Thyroid gland (tissue), 4 donors: Measurements from ENCODE around the gene PPP2R3A. TPM values are rescaled to one million over a fixed set of nuclear protein-coding genes. Genes with fewer than 3 reads are reported as not detected.
A peak's percentile ranks its signal among the peaks of the same experiment; 100 is the strongest.
"Not testable (repeated sequence)": the region's sequence is repeated elsewhere in the genome, so short reads cannot be mapped to it uniquely, and the experiment has no call there.

Experiments used
- DNase-seq, 2 donors: peaks; one replicate each; pipeline ENCODE4 v3.0.0-alpha.2; 2019
- H3K27ac ChIP-seq, 3 donors: fragments of 200-600 bp; sonication (generic); 1 replicate in 2 of 3; 2 replicates in 1 of 3; pipeline ENCODE4 v1.5.1; 2016 to 2019; ENCODE audit warnings: mild to moderate bottlenecking in 1 of 3, moderate library complexity in 1 of 3
- H3K27me3 ChIP-seq: fragments of 200-600 bp; sonication (generic); one replicate; pipeline ENCODE4 v1.5.1; 2019
- H3K36me3 ChIP-seq, 2 donors: fragments of 200-600 bp; sonication (generic); one replicate each; pipeline ENCODE4 v1.5.1; 2016 to 2019
- H3K4me1 ChIP-seq, 2 donors: fragments of 200-600 bp; sonication (generic); one replicate each; pipeline ENCODE4 v1.5.1; 2017 to 2019
- H3K4me3 ChIP-seq, 3 donors: fragments of 200-600 bp; sonication (generic); replicated peaks in 1 of 3; 1 replicate in 2 of 3; 2 replicates in 1 of 3; pipeline ENCODE4 v1.5.1; 2016; ENCODE audit warnings: mild to moderate bottlenecking in 1 of 3
- H3K9me3 ChIP-seq: fragments of 200-600 bp; sonication (generic); one replicate; pipeline ENCODE4 v1.5.1; 2017
- CTCF ChIP-seq, 6 experiments: fragments of 200-600 bp in 3 of 6; fragments of 450-650 bp in 3 of 6; sonication (generic) in 3 of 6; IDR thresholded peaks; one replicate each; pipeline ENCODE4 v1.5.1; 2016 to 2019; ENCODE audit warnings: antibody characterized with exemption in 6 of 6, mild to moderate bottlenecking in 2 of 6, inconsistent platforms in 1 of 6, moderate library complexity in 1 of 6
- POLR2A ChIP-seq, 2 donors: fragments of 450-650 bp; IDR thresholded peaks; one replicate each; pipeline ENCODE4 v1.6.1; 2017; ENCODE audit warnings: antibody characterized with exemption in 2 of 2, mild to moderate bottlenecking in 2 of 2, moderate library complexity in 1 of 2
- whole genome bisulfite sequencing, 2 donors: methylation state at CpG; one replicate each; pipeline ENCODE4 v1.1.5; 2017; 5-methylcytosine and 5-hydroxymethylcytosine counted together
- intact Hi-C: fragments of 100-400 bp; cut with DNase I; formaldehyde crosslinking; loops from one replicate; pipeline ENCODE4 v1.15.1; 2023
- total RNA-seq, 4 donors: library from RNA; depleted of rRNA; stranded (reverse); fragments of >200 nt; gene quantifications; one replicate each; pipeline ENCODE4 v1.2.3, GENCODE V29; 2016

Gene PPP2R3A
- total RNA-seq, 4 donors from 2014 or later: 8.5 to 15.3 (median 9.8) TPM

DNA sequence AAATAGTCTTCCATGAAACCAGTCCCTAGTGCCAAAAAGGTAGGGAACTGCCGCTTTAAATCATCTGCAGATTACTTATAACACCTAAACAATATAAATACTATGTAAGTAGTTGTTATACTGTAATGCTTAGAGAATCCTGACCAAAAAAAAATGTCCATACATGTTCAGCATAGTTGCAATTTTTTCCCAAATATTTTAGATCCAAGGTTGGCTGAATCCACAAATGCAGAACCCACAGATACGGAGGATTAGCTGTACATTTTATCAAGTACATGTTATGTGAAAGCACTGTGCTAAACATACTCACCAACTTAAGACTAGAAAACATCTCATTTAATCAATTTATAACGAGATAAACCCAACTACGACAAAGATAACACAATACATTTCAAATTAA lies 221.3 kb downstream of the PPP2R3A start:
- no peaks in the 10 kb centered on the region for H3K9me3 ChIP-seq
- peaks cover 49 to 50% of the 10 kb centered on the region in 2 donors for H3K4me1 ChIP-seq
- H3K36me3 ChIP-seq: no peaks in the 10 kb centered on the region
- intact Hi-C loops: no loop called here
- WGBS, 2 donors: 78 to 86% methylated on average over 4 of the region's 4 CpGs
- no peak overlapping the region for H3K27ac ChIP-seq
- no peak for DNase-seq
- TF ChIP-seq POLR2A (IDR thresholded peaks at IDR 0.05) (no peak), CTCF (IDR thresholded peaks at IDR 0.05) (no peak)
- no peak overlapping the region for H3K4me3 ChIP-seq
- H3K27me3 ChIP-seq: no peaks in the 10 kb centered on the region

DNA sequence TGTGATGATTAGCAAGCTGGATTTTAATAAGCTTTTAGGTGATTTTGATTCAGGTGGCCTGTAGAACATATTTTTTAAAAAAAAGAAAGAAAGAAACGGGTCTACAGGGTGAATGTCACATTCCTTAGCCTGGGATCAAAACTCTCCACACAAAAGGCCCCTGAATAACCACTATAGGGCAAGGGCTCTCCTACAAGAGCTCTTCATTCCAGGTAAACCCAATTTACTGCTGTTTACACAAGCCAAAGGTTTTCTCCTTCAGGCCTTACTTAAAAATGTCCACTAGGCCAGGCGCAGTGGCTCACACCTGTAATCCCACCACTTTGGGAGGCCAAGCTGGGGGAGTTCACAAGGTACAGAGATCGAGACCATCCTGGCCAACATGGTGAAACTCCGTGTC lies 222.3 kb downstream of the PPP2R3A start:
- Histone ChIP-seq H3K4me3 (no peak overlapping the region), H3K36me3 (no peaks in the 10 kb centered on the region), H3K9me3 (no peaks in the 10 kb centered on the region), H3K4me1 (peaks cover 51 to 52% of the 10 kb centered on the region in 2 donors), H3K27ac (no peak overlapping the region), H3K27me3 (no peaks in the 10 kb centered on the region)
- DNase-seq: no peak
- 51 to 53% methylated on average over 3 to 4 of the region's 4 CpGs for WGBS, 2 donors
- TF ChIP-seq CTCF (IDR thresholded peaks at IDR 0.05) (no peak), POLR2A (IDR thresholded peaks at IDR 0.05) (no peak)
- intact Hi-C loops: no loop called here

DNA sequence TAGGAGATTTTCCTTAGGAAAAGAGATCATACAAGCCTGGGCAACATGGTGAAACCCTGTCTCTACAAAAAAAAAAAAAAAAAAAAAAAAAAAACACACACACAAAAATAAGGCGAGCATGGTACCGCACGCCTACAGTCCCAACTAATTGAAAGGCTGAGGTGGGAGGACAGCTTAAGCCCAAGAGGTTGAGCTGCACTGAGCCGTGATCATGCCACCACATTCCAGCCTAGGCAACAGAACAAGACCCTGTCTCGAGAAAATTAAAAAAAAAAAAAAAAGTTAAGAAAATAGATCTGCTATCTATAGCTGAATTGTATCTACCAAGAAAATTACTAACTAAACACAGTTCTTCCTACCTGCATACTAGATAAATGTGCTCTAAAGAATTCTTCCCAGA lies 223.5 kb downstream of the PPP2R3A start:
- no peaks in the 10 kb centered on the region for H3K27me3 ChIP-seq
- 86 to 89% methylated on average over 5 of the region's 5 CpGs for WGBS, 2 donors
- H3K9me3 ChIP-seq: no peaks in the 10 kb centered on the region
- H3K27ac ChIP-seq: no peak overlapping the region
- DNase-seq: no peak
- H3K4me3 ChIP-seq: no peak overlapping the region
- no peaks in the 10 kb centered on the region for H3K36me3 ChIP-seq
- intact Hi-C loops: no loop called here
- TF ChIP-seq CTCF (IDR thresholded peaks at IDR 0.05) (no peak), POLR2A (IDR thresholded peaks at IDR 0.05) (no peak)
- peaks cover 53 to 55% of the 10 kb centered on the region in 2 donors for H3K4me1 ChIP-seq

- no peak overlapping the region for H3K27ac ChIP-seq
- H3K9me3 ChIP-seq: no peaks in the 10 kb centered on the region
- DNase-seq: no peak
- no peaks in the 10 kb centered on the region for H3K27me3 ChIP-seq
- WGBS, 2 donors: 94% methylated on average over 11 of the region's 11 CpGs
- no peaks in the 10 kb centered on the region for H3K36me3 ChIP-seq
- H3K4me1 ChIP-seq: peaks cover 53 to 55% of the 10 kb centered on the region in 2 donors
- no peak overlapping the region for H3K4me3 ChIP-seq
- TF ChIP-seq CTCF (IDR thresholded peaks at IDR 0.05): no peak
- no peak for TF ChIP-seq POLR2A (IDR thresholded peaks at IDR 0.05)
- intact Hi-C loops: loop anchor here (10.0 kb wide), 2 partner anchors 105 to 565 kb away; partner anchors contain the start of gene STAG1
These were observed 224.5 kb downstream of the PPP2R3A start for GRCh38 chr3:136189859-136190617.

- Histone ChIP-seq H3K27ac (peak overlapping the region; percentile 18 to 46 (median 38)), H3K4me1 (peaks cover 37 to 48% of the 10 kb centered on the region in 2 donors), H3K4me3 (peak overlapping the region in 1 of 3 donors; percentile 78)
- not testable (repeated sequence) for H3K9me3 ChIP-seq, H3K27me3 ChIP-seq, H3K36me3 ChIP-seq
- TF ChIP-seq POLR2A (IDR thresholded peaks at IDR 0.05): peak in 1 of 2 donors; percentile 27
- intact Hi-C loops: loop anchor here (10.0 kb wide), 2 partner anchors 107 to 563 kb away; partner anchors contain the start of gene STAG1
- 14 to 16% methylated on average over 6 of the region's 6 CpGs for WGBS, 2 donors
- peak; percentile 54 to 55 for DNase-seq
These were observed 226.7 kb downstream of the PPP2R3A start for GRCh38 chr3:136192195-136192594.
